Ascending aorta (tissue), 2 donors: Measurements from ENCODE around the gene AGMO. TPM values are rescaled to one million over a fixed set of nuclear protein-coding genes. Genes with fewer than 3 reads are reported as not detected.

Experiments used
- DNase-seq, 2 donors: peaks; one replicate each; pipeline ENCODE4 v3.0.0-alpha.2; 2019; ENCODE audit warnings: low spot score in 2 of 2
- H3K27ac ChIP-seq, 2 donors: fragments of 200-600 bp; sonication (generic); one replicate each; pipeline ENCODE4 v1.5.1; 2016 to 2017; ENCODE audit warnings: mild to moderate bottlenecking in 1 of 2
- H3K27me3 ChIP-seq: fragments of 200-600 bp; sonication (generic); one replicate; pipeline ENCODE4 v1.5.1; 2017
- H3K36me3 ChIP-seq, 2 donors: fragments of 200-600 bp; sonication (generic); one replicate each; pipeline ENCODE4 v1.5.1; 2016
- H3K4me1 ChIP-seq, 2 donors: fragments of 200-600 bp; sonication (generic); one replicate each; pipeline ENCODE4 v1.5.1; 2016 to 2017; ENCODE audit warnings: mild to moderate bottlenecking in 1 of 2
- H3K4me3 ChIP-seq, 2 donors: fragments of 200-600 bp; sonication (generic); one replicate each; pipeline ENCODE4 v1.5.1; 2016 to 2017; ENCODE audit warnings: mild to moderate bottlenecking in 1 of 2
- H3K9me3 ChIP-seq, 2 donors: fragments of 200-600 bp; sonication (generic); one replicate each; pipeline ENCODE4 v1.5.1; 2016
- CTCF ChIP-seq, 3 experiments: fragments of 200-600 bp in 2 of 3; fragments of 450-650 bp in 1 of 3; sonication (generic) in 2 of 3; IDR thresholded peaks; one replicate each; pipeline ENCODE4 v1.5.1; 2016 to 2019; ENCODE audit warnings: antibody characterized with exemption in 3 of 3, mild to moderate bottlenecking in 1 of 3, moderate library complexity in 1 of 3
- intact Hi-C: fragments of 100-400 bp; cut with DNase I; formaldehyde crosslinking; loops from one replicate; pipeline ENCODE4 v1.15.1; 2023
- total RNA-seq: library from RNA; depleted of rRNA; stranded (reverse); fragments of >200 nt; gene quantifications from one replicate; pipeline ENCODE4 v1.1.0, GENCODE V29; 2016

Gene AGMO
- total RNA-seq, 1 donor from 2014 or later: not detected

GRCh38 chr7:15411019-15411418, 150.8 kb downstream of the AGMO start:
- no peak overlapping the region for H3K4me3 ChIP-seq
- no peak overlapping the region for H3K27ac ChIP-seq
- no peaks in the 10 kb centered on the region for H3K4me1 ChIP-seq
- peaks cover 0 to 6% of the 10 kb centered on the region in 2 donors for H3K9me3 ChIP-seq
- TF ChIP-seq CTCF (IDR thresholded peaks at IDR 0.05): no peak
- intact Hi-C loops: no loop called here
- H3K36me3 ChIP-seq: no peaks in the 10 kb centered on the region
- no peaks in the 10 kb centered on the region for H3K27me3 ChIP-seq
- no peak for DNase-seq

- intact Hi-C loops: no loop called here
- Histone ChIP-seq H3K27ac (no peak overlapping the region), H3K4me3 (no peak overlapping the region), H3K36me3 (no peaks in the 10 kb centered on the region), H3K27me3 (no peaks in the 10 kb centered on the region), H3K4me1 (no peaks in the 10 kb centered on the region), H3K9me3 (no peaks in the 10 kb centered on the region)
- no peak for TF ChIP-seq CTCF (IDR thresholded peaks at IDR 0.05)
- no peak for DNase-seq
Measured at GRCh38 chr7:15407910-15408309, 153.9 kb downstream of the AGMO start.

GRCh38 chr7:15403751-15404150, 158.1 kb downstream of the AGMO start:
- intact Hi-C loops: no loop called here
- Histone ChIP-seq H3K27me3 (no peaks in the 10 kb centered on the region), H3K9me3 (no peaks in the 10 kb centered on the region), H3K36me3 (no peaks in the 10 kb centered on the region), H3K4me3 (no peak overlapping the region), H3K4me1 (no peaks in the 10 kb centered on the region), H3K27ac (no peak overlapping the region)
- no peak for TF ChIP-seq CTCF (IDR thresholded peaks at IDR 0.05)
- DNase-seq: no peak

GRCh38 chr7:15403315-15403714, 158.5 kb downstream of the AGMO start:
- no peaks in the 10 kb centered on the region for H3K9me3 ChIP-seq
- TF ChIP-seq CTCF (IDR thresholded peaks at IDR 0.05): no peak
- no peak for DNase-seq
- H3K27me3 ChIP-seq: no peaks in the 10 kb centered on the region
- no peaks in the 10 kb centered on the region for H3K36me3 ChIP-seq
- intact Hi-C loops: no loop called here
- H3K4me3 ChIP-seq: no peak overlapping the region
- no peak overlapping the region for H3K27ac ChIP-seq
- no peaks in the 10 kb centered on the region for H3K4me1 ChIP-seq

GRCh38 chr7:15402436-15403136, 159.2 kb downstream of the AGMO start:
- no peaks in the 10 kb centered on the region for H3K36me3 ChIP-seq
- no peak for TF ChIP-seq CTCF (IDR thresholded peaks at IDR 0.05)
- no peaks in the 10 kb centered on the region for H3K27me3 ChIP-seq
- H3K9me3 ChIP-seq: no peaks in the 10 kb centered on the region
- no peak for DNase-seq
- H3K4me3 ChIP-seq: no peak overlapping the region
- H3K4me1 ChIP-seq: no peaks in the 10 kb centered on the region
- H3K27ac ChIP-seq: no peak overlapping the region
- intact Hi-C loops: no loop called here

- H3K36me3 ChIP-seq: no peaks in the 10 kb centered on the region
- H3K4me3 ChIP-seq: no peak overlapping the region
- H3K4me1 ChIP-seq: no peaks in the 10 kb centered on the region
- H3K27ac ChIP-seq: no peak overlapping the region
- intact Hi-C loops: no loop called here
- no peak for DNase-seq
- no peak for TF ChIP-seq CTCF (IDR thresholded peaks at IDR 0.05)
- no peaks in the 10 kb centered on the region for H3K9me3 ChIP-seq
- H3K27me3 ChIP-seq: no peaks in the 10 kb centered on the region
Measured at GRCh38 chr7:15400440-15400839, 161.4 kb downstream of the AGMO start.
